K562 (cell line): Measurements from ENCODE around the gene TBRG4. TPM values are rescaled to one million over a fixed set of nuclear protein-coding genes. Genes with fewer than 3 reads are reported as not detected.

ENCODE experiments used
- CHD2 ChIP-seq: IDR thresholded peaks from 2 replicates; pipeline ENCODE4 v1.6.1; 2011; ENCODE audit warnings: low read depth, low read length
- GTF2E2 ChIP-seq: fragments of 200-800 bp; sonication (Bioruptor generic); IDR thresholded peaks from 2 replicates; pipeline ENCODE4 v1.6.1; 2016; ENCODE audit warnings: missing genetic modification characterization, missing compliant biosample characterization
- L3MBTL2 ChIP-seq: fragments of 450-650 bp; IDR thresholded peaks from 2 replicates; pipeline ENCODE4 v1.6.1; 2016; ENCODE audit warnings: mild to moderate bottlenecking, moderate library complexity
- POLR2AphosphoS5 ChIP-seq: IDR thresholded peaks from 2 replicates; pipeline ENCODE4 v1.6.1; 2011; ENCODE audit warnings: mild to moderate bottlenecking, low read depth, low read length, moderate library complexity; ENCODE audit not compliant: control insufficient read depth, insufficient read depth
- RBBP5 ChIP-seq: fragments of 200-600 bp; sonication (generic); IDR thresholded peaks from 2 replicates; pipeline ENCODE4 v1.6.1; 2012; ENCODE audit warnings: borderline replicate concordance, mild to moderate bottlenecking, low read length, control low read depth, inconsistent platforms; ENCODE audit not compliant: insufficient read depth, poor library complexity, severe bottlenecking
- RBM39 ChIP-seq: fragments of 200-400 bp; formaldehyde crosslinking; optimal IDR thresholded peaks from 2 replicates; pipeline ENCODE3; 2018; ENCODE audit warnings: low read depth, low read length
- SMARCE1 ChIP-seq: fragments of 450-650 bp; IDR thresholded peaks from 2 replicates; pipeline ENCODE4 v1.7.1; 2016; ENCODE audit warnings: mild to moderate bottlenecking
- TCF7 ChIP-seq: sonication (generic); IDR thresholded peaks from 2 replicates; pipeline ENCODE4 v1.6.1; 2016; ENCODE audit warnings: antibody characterized with exemption, borderline replicate concordance
- ZNF146 ChIP-seq: IDR thresholded peaks from one replicate; pipeline ENCODE4 v1.6.1; 2018; ENCODE audit warnings: missing compliant biosample characterization; ENCODE audit not compliant: unreplicated experiment
- ZNF253 ChIP-seq: fragments of 250-450 bp; sonication (Bioruptor Pico); conservative IDR thresholded peaks from 2 replicates; pipeline ENCODE4 v1.6.1; 2021; ENCODE audit warnings: mild to moderate bottlenecking
- ZNF766 ChIP-seq: fragments of 200-800 bp; sonication (Bioruptor generic); conservative IDR thresholded peaks from 2 replicates; pipeline ENCODE4 v1.6.1; 2016; ENCODE audit warnings: missing genetic modification characterization, missing compliant biosample characterization
- ZSCAN32 ChIP-seq: fragments of 450-650 bp; formaldehyde crosslinking; IDR thresholded peaks from 2 replicates; pipeline ENCODE4 v1.4.0; 2020; ENCODE audit warnings: mild to moderate bottlenecking, moderate library complexity
- polyA plus RNA-seq, 8 experiments: library from polyadenylated mRNA; depleted of rRNA in 4 of 8; stranded (reverse) in 5 of 8; unstranded in 3 of 8; fragments of >200 nt; fragmentation: Nextera tagmentation in 2 of 8; fragmentation: Illumina TruSeq in 1 of 8; extraction: Ambion mirVana in 2 of 8; extraction: Trizol in 1 of 8; gene quantifications; 2 replicates each; pipeline versions ENCODE4 v1.2.1 to v1.2.3, GENCODE V29; 2011 to 2014; ENCODE audit warnings: inconsistent platforms in 1 of 8, missing spikeins in 1 of 8
- total RNA-seq, 7 experiments: library from RNA; depleted of rRNA in 6 of 7; stranded (reverse); fragments of >200 nt in 6 of 7; fragmentation: Illumina TruSeq in 2 of 7; extraction: Trizol in 2 of 7; gene quantifications; 2 replicates each; pipeline versions ENCODE4 v1.2.1 to v1.2.3, GENCODE V29; 2011 to 2021; ENCODE audit warnings: low replicate concordance in 1 of 7
- TF ChIP-seq, protein P1 (sequence below): fragments of 250-450 bp; sonication (Bioruptor Pico); IDR thresholded peaks from 2 replicates; pipeline ENCODE4 v1.5.0; 2022; ENCODE audit warnings: mild to moderate bottlenecking
- TF ChIP-seq, protein P2 (sequence below): fragments of 450-650 bp; IDR thresholded peaks from 2 replicates; pipeline ENCODE4 v1.6.1; 2016; ENCODE audit warnings: antibody characterized with exemption
- TF ChIP-seq, protein P3 (sequence below): sonication (generic); formaldehyde crosslinking; IDR thresholded peaks from 2 replicates; pipeline ENCODE4 v1.8.1; 2023; ENCODE audit warnings: mild to moderate bottlenecking, missing genetic modification reagents, moderate library complexity
- TF ChIP-seq, protein P4 (sequence below), 3 experiments: IDR thresholded peaks in 2 of 3; conservative IDR thresholded peaks in 1 of 3; 2 replicates each; pipeline ENCODE4 v1.5.1; 2011 to 2012; ENCODE audit warnings: low read length in 3 of 3, mild to moderate bottlenecking in 3 of 3, control low read depth in 2 of 3, improper control_type of control experiment in 1 of 3, inconsistent platforms in 1 of 3, low read depth in 1 of 3, mixed read lengths in 1 of 3, moderate library complexity in 1 of 3; ENCODE audit not compliant: insufficient read depth in 2 of 3
- TF ChIP-seq, protein P5 (sequence below): fragments of 250-450 bp; sonication (Bioruptor Pico); IDR thresholded peaks from 2 replicates; pipeline ENCODE4 v1.8.0; 2022; ENCODE audit warnings: moderate library complexity, mild to moderate bottlenecking, inconsistent platforms

Gene TBRG4
- total and polyA plus RNA-seq, 9 of the 15 experiments (the other 6 are each of a cell fraction or from before 2014, with no cell fraction given), result 11.2 to 322 (median 216) TPM

DNA sequence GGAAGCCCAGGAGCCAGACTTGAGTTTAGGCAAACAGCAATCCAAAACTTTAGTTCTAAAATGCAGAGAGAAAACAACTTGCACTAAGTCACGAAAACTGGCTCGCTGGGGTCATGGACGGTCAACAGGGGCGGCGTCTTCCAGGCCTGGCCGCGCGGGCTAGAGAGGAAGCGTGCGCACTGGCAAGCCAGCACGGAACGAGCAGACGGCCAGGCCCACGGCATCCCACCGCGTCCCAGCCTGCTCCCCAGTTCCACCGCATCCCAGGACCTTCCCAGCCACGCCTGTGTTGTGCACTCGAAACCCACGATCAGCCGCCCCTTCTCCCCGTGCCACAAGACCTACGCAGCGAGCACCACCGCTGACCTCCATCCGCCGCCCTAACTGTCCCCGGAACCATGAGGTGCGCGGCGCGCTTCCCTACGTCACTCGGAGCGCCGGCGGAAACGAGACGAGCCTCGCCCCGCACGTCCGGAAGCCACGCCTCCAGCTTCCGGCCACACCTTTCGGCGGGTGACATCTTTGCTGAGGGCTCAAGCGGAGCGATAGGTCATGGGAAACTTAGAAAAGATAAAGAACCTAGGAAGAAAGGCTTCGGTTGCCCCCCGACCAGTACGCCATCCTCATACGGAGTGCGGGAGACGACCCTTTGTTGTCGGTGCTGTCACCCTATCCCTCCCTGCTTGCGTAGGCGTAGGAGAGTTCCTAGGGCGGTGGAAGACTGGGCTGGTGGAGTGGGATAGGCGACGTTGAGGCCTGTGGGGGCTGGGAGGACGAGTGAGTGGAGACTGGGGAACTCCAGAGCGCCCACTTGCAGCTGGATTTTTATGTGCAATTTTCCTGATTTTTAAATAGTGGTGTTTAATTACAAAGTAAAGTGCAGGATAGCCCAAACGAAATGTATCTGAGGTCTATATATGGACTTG lies at the start of gene TBRG4 (continued):
- TF ChIP-seq RBBP5 (peak; percentile 81), SMARCE1 (peak; percentile 58), ZNF146 (CRISPR knock-in tag) (no peak), CHD2 (0 out of 2 replicates have a peak, but pooled peaks have one; percentile 46), ZSCAN32 (CRISPR knock-in tag) (no peak), TCF7 (peak; percentile 31; the same call in 1 of the 2 replicates), L3MBTL2 (peak; percentile 64; the same call in 1 of the 2 replicates), ZNF766 (CRISPR knock-in tag) (peak; percentile 56; the same call in 1 of the 2 replicates), ZNF253 (CRISPR knock-in tag) (no peak), RBM39 (no peak), GTF2E2 (tag) (no peak; the same call in 1 of the 2 replicates), POLR2AphosphoS5 (peak; percentile 94)
- TF ChIP-seq, protein P1, sequence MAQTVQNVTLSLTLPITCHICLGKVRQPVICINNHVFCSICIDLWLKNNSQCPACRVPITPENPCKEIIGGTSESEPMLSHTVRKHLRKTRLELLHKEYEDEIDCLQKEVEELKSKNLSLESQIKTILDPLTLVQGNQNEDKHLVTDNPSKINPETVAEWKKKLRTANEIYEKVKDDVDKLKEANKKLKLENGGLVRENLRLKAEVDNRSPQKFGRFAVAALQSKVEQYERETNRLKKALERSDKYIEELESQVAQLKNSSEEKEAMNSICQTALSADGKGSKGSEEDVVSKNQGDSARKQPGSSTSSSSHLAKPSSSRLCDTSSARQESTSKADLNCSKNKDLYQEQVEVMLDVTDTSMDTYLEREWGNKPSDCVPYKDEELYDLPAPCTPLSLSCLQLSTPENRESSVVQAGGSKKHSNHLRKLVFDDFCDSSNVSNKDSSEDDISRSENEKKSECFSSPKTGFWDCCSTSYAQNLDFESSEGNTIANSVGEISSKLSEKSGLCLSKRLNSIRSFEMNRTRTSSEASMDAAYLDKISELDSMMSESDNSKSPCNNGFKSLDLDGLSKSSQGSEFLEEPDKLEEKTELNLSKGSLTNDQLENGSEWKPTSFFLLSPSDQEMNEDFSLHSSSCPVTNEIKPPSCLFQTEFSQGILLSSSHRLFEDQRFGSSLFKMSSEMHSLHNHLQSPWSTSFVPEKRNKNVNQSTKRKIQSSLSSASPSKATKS (CRISPR knock-in tag), result no peak
- TF ChIP-seq, protein P2, sequence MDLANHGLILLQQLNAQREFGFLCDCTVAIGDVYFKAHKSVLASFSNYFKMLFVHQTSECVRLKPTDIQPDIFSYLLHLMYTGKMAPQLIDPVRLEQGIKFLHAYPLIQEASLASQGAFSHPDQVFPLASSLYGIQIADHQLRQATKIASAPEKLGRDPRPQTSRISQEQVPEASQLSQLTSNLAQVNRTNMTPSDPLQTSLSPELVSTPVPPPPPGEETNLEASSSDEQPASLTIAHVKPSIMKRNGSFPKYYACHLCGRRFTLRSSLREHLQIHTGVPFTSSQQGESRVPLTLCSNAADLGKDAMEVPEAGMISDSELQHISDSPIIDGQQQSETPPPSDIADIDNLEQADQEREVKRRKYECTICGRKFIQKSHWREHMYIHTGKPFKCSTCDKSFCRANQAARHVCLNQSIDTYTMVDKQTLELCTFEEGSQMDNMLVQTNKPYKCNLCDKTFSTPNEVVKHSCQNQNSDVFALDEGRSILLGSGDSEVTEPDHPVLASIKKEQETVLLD, result peak; percentile 12; the same call in 1 of the 2 replicates
- TF ChIP-seq, protein P3, sequence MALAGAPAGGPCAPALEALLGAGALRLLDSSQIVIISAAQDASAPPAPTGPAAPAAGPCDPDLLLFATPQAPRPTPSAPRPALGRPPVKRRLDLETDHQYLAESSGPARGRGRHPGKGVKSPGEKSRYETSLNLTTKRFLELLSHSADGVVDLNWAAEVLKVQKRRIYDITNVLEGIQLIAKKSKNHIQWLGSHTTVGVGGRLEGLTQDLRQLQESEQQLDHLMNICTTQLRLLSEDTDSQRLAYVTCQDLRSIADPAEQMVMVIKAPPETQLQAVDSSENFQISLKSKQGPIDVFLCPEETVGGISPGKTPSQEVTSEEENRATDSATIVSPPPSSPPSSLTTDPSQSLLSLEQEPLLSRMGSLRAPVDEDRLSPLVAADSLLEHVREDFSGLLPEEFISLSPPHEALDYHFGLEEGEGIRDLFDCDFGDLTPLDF (CRISPR knock-in tag), result no peak
- TF ChIP-seq, protein P4, sequence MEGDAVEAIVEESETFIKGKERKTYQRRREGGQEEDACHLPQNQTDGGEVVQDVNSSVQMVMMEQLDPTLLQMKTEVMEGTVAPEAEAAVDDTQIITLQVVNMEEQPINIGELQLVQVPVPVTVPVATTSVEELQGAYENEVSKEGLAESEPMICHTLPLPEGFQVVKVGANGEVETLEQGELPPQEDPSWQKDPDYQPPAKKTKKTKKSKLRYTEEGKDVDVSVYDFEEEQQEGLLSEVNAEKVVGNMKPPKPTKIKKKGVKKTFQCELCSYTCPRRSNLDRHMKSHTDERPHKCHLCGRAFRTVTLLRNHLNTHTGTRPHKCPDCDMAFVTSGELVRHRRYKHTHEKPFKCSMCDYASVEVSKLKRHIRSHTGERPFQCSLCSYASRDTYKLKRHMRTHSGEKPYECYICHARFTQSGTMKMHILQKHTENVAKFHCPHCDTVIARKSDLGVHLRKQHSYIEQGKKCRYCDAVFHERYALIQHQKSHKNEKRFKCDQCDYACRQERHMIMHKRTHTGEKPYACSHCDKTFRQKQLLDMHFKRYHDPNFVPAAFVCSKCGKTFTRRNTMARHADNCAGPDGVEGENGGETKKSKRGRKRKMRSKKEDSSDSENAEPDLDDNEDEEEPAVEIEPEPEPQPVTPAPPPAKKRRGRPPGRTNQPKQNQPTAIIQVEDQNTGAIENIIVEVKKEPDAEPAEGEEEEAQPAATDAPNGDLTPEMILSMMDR (IDR thresholded peaks at IDR 0.05 in 2 of 3, conservative IDR thresholded peaks at IDR 0.05 in 1 of 3; ENCODE audit: insufficient read depth in 2 of 3, low read depth in 1 of 3, low read length in 3 of 3), result peak; percentile 57 to 73 (median 68)
- TF ChIP-seq, protein P5, sequence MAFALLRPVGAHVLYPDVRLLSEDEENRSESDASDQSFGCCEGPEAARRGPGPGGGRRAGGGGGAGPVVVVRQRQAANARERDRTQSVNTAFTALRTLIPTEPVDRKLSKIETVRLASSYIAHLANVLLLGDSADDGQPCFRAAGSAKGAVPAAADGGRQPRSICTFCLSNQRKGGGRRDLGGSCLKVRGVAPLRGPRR, result no peak
